ENCODE data around the gene C10orf67.

Gene C10orf67

GRCh38 chr10:23230582-23230981 lies 114.0 kb downstream of the C10orf67 start:
- no peak for DNase-seq (ENCODE audit: low read depth)
- TF ChIP-seq CTCF (IDR thresholded peaks at IDR 0.05; ENCODE audit: low read depth, low read length) (no peak), POLR2A (IDR thresholded peaks at IDR 0.05; ENCODE audit: extremely low read depth, insufficient read length) (no peak), MAX (IDR thresholded peaks at IDR 0.05; ENCODE audit: low read depth, low read length) (no peak), MYC (IDR thresholded peaks at IDR 0.05; ENCODE audit: low read depth, low read length) (no peak)
- no peak overlapping the region for H3K4me3 ChIP-seq (ENCODE audit: low read depth, low read length)

- TF ChIP-seq MAX (IDR thresholded peaks at IDR 0.05; ENCODE audit: low read depth, low read length) (no peak), MYC (IDR thresholded peaks at IDR 0.05; ENCODE audit: low read depth, low read length) (no peak), CTCF (IDR thresholded peaks at IDR 0.05; ENCODE audit: low read depth, low read length) (no peak), POLR2A (IDR thresholded peaks at IDR 0.05; ENCODE audit: extremely low read depth, insufficient read length) (no peak)
- DNase-seq (ENCODE audit: low read depth), result no peak
- H3K4me3 ChIP-seq (ENCODE audit: low read depth, low read length), result no peak overlapping the region
Measured at GRCh38 chr10:23217471-23217870, 127.1 kb downstream of the C10orf67 start.

GRCh38 chr10:23205972-23206642 lies 138.5 kb downstream of the C10orf67 start:
- TF ChIP-seq MAX (IDR thresholded peaks at IDR 0.05; ENCODE audit: low read depth, low read length), result no peak
- no peak for TF ChIP-seq MYC (IDR thresholded peaks at IDR 0.05; ENCODE audit: low read depth, low read length)
- no peak overlapping the region for H3K4me3 ChIP-seq (ENCODE audit: low read depth, low read length)
- DNase-seq (ENCODE audit: low read depth), result no peak

- TF ChIP-seq POLR2A (IDR thresholded peaks at IDR 0.05; ENCODE audit: extremely low read depth, insufficient read length) (no peak), CTCF (IDR thresholded peaks at IDR 0.05; ENCODE audit: low read depth, low read length) (no peak), MAX (IDR thresholded peaks at IDR 0.05; ENCODE audit: low read depth, low read length) (no peak), MYC (IDR thresholded peaks at IDR 0.05; ENCODE audit: low read depth, low read length) (no peak)
- no peak for DNase-seq (ENCODE audit: low read depth)
- no peak overlapping the region for H3K4me3 ChIP-seq (ENCODE audit: low read depth, low read length)
Measured at GRCh38 chr10:23204773-23205172, 139.8 kb downstream of the C10orf67 start.

GRCh38 chr10:23203369-23204325 lies 140.9 kb downstream of the C10orf67 start:
- DNase-seq (ENCODE audit: low read depth), result no peak
- no peak for TF ChIP-seq MAX (IDR thresholded peaks at IDR 0.05; ENCODE audit: low read depth, low read length)
- TF ChIP-seq MYC (IDR thresholded peaks at IDR 0.05; ENCODE audit: low read depth, low read length), result no peak
- no peak overlapping the region for H3K4me3 ChIP-seq (ENCODE audit: low read depth, low read length)

GRCh38 chr10:23202779-23203178 lies 141.8 kb downstream of the C10orf67 start:
- H3K4me3 ChIP-seq (ENCODE audit: low read depth, low read length), result no peak overlapping the region
- no peak for DNase-seq (ENCODE audit: low read depth)
- TF ChIP-seq MYC (IDR thresholded peaks at IDR 0.05; ENCODE audit: low read depth, low read length) (no peak), POLR2A (IDR thresholded peaks at IDR 0.05; ENCODE audit: extremely low read depth, insufficient read length) (no peak), CTCF (IDR thresholded peaks at IDR 0.05; ENCODE audit: low read depth, low read length) (no peak), MAX (IDR thresholded peaks at IDR 0.05; ENCODE audit: low read depth, low read length) (no peak)

All from NB4 (cell line).